ENCODE results near the gene SOWAHB. TPM values are rescaled to one million over a fixed set of nuclear protein-coding genes. Genes with fewer than 3 reads are reported as not detected.
"Not testable (repeated sequence)": the region's sequence is repeated elsewhere in the genome, so short reads cannot be mapped to it uniquely, and the experiment has no call there.

SOWAHB gene
- total RNA-seq, 1 donor from 2014 or later: 15.0 TPM

GRCh38 chr4:76883147-76883546 lies 14.8 kb downstream of the SOWAHB start:
- Histone ChIP-seq H3K27me3 (ENCODE audit: control insufficient read depth, insufficient read depth, low read length) (no peaks in the 10 kb centered on the region), H3K36me3 (ENCODE audit: control insufficient read depth, insufficient read depth, low read length) (no peaks in the 10 kb centered on the region), H3K4me3 (ENCODE audit: low read depth, low read length) (no peak overlapping the region)
- DNase-seq (ENCODE audit: low read depth) (peak; percentile 32), FAIRE-seq (no peak)
- TF ChIP-seq, protein P1, sequence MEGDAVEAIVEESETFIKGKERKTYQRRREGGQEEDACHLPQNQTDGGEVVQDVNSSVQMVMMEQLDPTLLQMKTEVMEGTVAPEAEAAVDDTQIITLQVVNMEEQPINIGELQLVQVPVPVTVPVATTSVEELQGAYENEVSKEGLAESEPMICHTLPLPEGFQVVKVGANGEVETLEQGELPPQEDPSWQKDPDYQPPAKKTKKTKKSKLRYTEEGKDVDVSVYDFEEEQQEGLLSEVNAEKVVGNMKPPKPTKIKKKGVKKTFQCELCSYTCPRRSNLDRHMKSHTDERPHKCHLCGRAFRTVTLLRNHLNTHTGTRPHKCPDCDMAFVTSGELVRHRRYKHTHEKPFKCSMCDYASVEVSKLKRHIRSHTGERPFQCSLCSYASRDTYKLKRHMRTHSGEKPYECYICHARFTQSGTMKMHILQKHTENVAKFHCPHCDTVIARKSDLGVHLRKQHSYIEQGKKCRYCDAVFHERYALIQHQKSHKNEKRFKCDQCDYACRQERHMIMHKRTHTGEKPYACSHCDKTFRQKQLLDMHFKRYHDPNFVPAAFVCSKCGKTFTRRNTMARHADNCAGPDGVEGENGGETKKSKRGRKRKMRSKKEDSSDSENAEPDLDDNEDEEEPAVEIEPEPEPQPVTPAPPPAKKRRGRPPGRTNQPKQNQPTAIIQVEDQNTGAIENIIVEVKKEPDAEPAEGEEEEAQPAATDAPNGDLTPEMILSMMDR (IDR thresholded peaks at IDR 0.05; ENCODE audit: insufficient read depth, low read length, severe bottlenecking): no peak

- Histone ChIP-seq H3K4me3 (ENCODE audit: low read depth, low read length) (no peak overlapping the region), H3K36me3 (ENCODE audit: control insufficient read depth, insufficient read depth, low read length) (no peaks in the 10 kb centered on the region), H3K27me3 (ENCODE audit: control insufficient read depth, insufficient read depth, low read length) (no peaks in the 10 kb centered on the region)
- TF ChIP-seq, protein P1 (IDR thresholded peaks at IDR 0.05; ENCODE audit: insufficient read depth, low read length, severe bottlenecking): no peak
- no peak for DNase-seq (ENCODE audit: low read depth)
- FAIRE-seq: no peak
Measured at GRCh38 chr4:76882630-76883029, 15.3 kb downstream of the SOWAHB start.

- FAIRE-seq: no peak
- peak; percentile 94 for DNase-seq (ENCODE audit: low read depth)
- TF ChIP-seq, protein P1 (IDR thresholded peaks at IDR 0.05; ENCODE audit: insufficient read depth, low read length, severe bottlenecking): no peak
- Histone ChIP-seq H3K36me3 (ENCODE audit: control insufficient read depth, insufficient read depth, low read length) (no peaks in the 10 kb centered on the region), H3K27me3 (ENCODE audit: control insufficient read depth, insufficient read depth, low read length) (no peaks in the 10 kb centered on the region), H3K4me3 (ENCODE audit: low read depth, low read length) (no peak overlapping the region)
Measured at GRCh38 chr4:76881375-76881774, 16.6 kb downstream of the SOWAHB start.

- H3K27me3 ChIP-seq (ENCODE audit: control insufficient read depth, insufficient read depth, low read length): no peaks in the 10 kb centered on the region
- DNase-seq (ENCODE audit: low read depth) (peak; percentile 49), FAIRE-seq (no peak)
- TF ChIP-seq, protein P1 (IDR thresholded peaks at IDR 0.05; ENCODE audit: insufficient read depth, low read length, severe bottlenecking): no peak
- no peaks in the 10 kb centered on the region for H3K36me3 ChIP-seq (ENCODE audit: control insufficient read depth, insufficient read depth, low read length)
- no peak overlapping the region for H3K4me3 ChIP-seq (ENCODE audit: low read depth, low read length)
Measured at GRCh38 chr4:76879731-76880364, 18.1 kb downstream of the SOWAHB start.

DNA sequence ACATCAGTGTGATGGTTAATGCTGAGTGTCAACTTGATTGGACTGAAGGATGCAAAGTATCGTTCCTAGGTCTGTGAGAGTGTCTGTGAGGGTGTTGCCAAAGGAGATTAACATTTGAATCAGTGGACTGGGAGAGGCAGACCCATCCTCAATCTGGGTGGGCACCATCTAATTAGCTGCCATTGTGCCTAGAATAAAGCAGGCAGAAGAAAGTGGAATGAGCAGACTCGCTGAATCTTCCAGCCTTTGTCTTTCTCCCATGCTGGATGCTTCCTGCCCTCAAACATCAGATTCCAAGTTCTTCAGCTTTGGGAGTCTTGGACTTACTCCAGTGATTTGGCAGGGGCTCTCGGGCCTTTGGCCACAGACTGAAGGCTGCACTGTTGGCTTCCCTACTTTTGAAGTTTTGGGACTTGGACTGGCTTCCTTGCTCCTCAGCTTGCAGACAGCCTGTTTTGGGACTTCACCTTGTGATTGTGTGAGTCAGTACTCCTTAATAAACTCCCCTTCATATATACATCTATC lies 19.2 kb downstream of the SOWAHB start:
- DNase-seq (ENCODE audit: low read depth); H3K27me3 ChIP-seq (ENCODE audit: control insufficient read depth, insufficient read depth, low read length); H3K4me3 ChIP-seq (ENCODE audit: low read depth, low read length); FAIRE-seq; H3K36me3 ChIP-seq (ENCODE audit: control insufficient read depth, insufficient read depth, low read length): not testable (repeated sequence)

GRCh38 chr4:76874176-76874575 lies 23.8 kb downstream of the SOWAHB start:
- TF ChIP-seq, protein P1 (IDR thresholded peaks at IDR 0.05; ENCODE audit: insufficient read depth, low read length, severe bottlenecking): no peak
- no peaks in the 10 kb centered on the region for H3K27me3 ChIP-seq (ENCODE audit: control insufficient read depth, insufficient read depth, low read length)
- no peaks in the 10 kb centered on the region for H3K36me3 ChIP-seq (ENCODE audit: control insufficient read depth, insufficient read depth, low read length)
- no peak for FAIRE-seq
- no peak for DNase-seq (ENCODE audit: low read depth)
- no peak overlapping the region for H3K4me3 ChIP-seq (ENCODE audit: low read depth, low read length)

All from bronchial epithelial cell (primary cell).